T-helper 17 cell (primary cell): Measurements from ENCODE around the gene TBX18. TPM values are rescaled to one million over a fixed set of nuclear protein-coding genes. Genes with fewer than 3 reads are reported as not detected.

ENCODE experiments used
- ATAC-seq: fragments of 150-1000 bp; cut with Tn5 transposase; 2 replicates; pipeline ENCODE4 v1.10.0; 2021; ENCODE audit warnings: mild to moderate bottlenecking, moderate library complexity
- DNase-seq, 3 donors: peaks; one replicate each; pipeline versions ENCODE4 v3.0.0 to v3.0.0-alpha.2; 2020 to 2021
- H3K9me3 ChIP-seq: one replicate; pipeline ENCODE4 v1.7.0; 2013; ENCODE audit warnings: low read length, mild to moderate bottlenecking; ENCODE audit not compliant: control insufficient read depth, poor library complexity, severe bottlenecking
- H3K27ac Mint-ChIP-seq: one replicate; pipeline ENCODE4 v1.8.0; 2022; ENCODE audit warnings: mild to moderate bottlenecking, moderate library complexity, mixed read lengths
- H3K27me3 Mint-ChIP-seq: one replicate; pipeline ENCODE4 v1.8.0; 2022; ENCODE audit warnings: mixed read lengths
- H3K36me3 Mint-ChIP-seq: one replicate; pipeline ENCODE4 v1.8.0; 2022; ENCODE audit warnings: low read depth, mixed read lengths
- H3K4me1 Mint-ChIP-seq: one replicate; pipeline ENCODE4 v1.8.0; 2022; ENCODE audit warnings: mild to moderate bottlenecking, mixed read lengths
- H3K4me3 Mint-ChIP-seq: one replicate; pipeline ENCODE4 v1.8.0; 2022; ENCODE audit warnings: mild to moderate bottlenecking, moderate library complexity, mixed read lengths
- total RNA-seq, 4 donors: library from RNA in 2 of 4; stranded (reverse) in 2 of 4; gene quantifications; one replicate each; pipeline ENCODE4 v1.2.3 and lab custom pipeline; 2022 to 2026

TBX18 gene
- total RNA-seq, 2 donors from 2014 or later = not detected

DNA sequence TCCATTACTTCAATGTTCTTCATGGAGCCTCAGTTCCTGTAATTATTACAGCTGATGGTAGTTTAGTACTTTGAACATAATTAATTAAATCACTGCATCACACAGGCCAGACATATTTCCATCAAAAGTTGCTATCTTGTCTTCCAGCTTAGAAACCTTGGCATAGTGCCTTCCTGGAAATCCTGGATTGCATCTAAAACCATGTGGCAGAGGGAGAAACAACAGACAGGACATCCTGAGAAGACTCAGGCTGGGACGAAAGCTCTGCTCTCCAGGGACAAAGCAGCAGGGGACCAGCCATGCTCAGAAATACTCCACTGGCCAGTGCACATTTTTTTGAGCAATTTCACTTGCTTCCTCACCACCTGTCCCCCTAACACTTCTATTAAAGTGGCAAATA is 55.3 kb downstream of the TBX18 start:
- H3K36me3 Mint-ChIP-seq = no peaks in the 10 kb centered on the region
- ATAC-seq (no peak), DNase-seq (no peak)
- no peaks in the 10 kb centered on the region for H3K27me3 Mint-ChIP-seq
- H3K4me1 Mint-ChIP-seq = no peaks in the 10 kb centered on the region
- no peak overlapping the region for H3K4me3 Mint-ChIP-seq
- no peaks in the 10 kb centered on the region for H3K9me3 ChIP-seq
- no peak overlapping the region for H3K27ac Mint-ChIP-seq

DNA sequence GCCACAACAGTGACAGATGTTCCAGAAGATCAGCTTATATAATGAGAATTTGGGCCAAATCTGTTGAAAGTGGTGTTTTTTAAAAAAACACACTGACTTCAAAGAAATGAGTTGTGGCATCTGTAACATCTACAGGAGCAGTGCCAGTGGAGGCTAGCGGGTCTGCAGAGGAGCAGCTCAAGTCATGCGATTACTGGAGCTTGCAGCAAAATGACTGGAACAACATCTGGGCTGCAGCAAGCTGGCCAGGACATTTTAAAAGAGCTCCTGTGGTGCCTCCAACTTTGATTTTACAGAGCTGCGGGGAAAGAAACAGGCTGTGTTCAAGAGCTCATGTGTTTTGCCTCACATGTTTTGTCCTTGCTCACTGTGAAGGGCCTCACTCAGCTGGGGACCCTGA is 57.2 kb downstream of the TBX18 start:
- no peaks in the 10 kb centered on the region for H3K36me3 Mint-ChIP-seq
- H3K9me3 ChIP-seq = no peaks in the 10 kb centered on the region
- no peak for DNase-seq
- no peaks in the 10 kb centered on the region for H3K27me3 Mint-ChIP-seq
- no peaks in the 10 kb centered on the region for H3K4me1 Mint-ChIP-seq
- no peak overlapping the region for H3K27ac Mint-ChIP-seq
- H3K4me3 Mint-ChIP-seq = no peak overlapping the region
- no peak for ATAC-seq

DNA sequence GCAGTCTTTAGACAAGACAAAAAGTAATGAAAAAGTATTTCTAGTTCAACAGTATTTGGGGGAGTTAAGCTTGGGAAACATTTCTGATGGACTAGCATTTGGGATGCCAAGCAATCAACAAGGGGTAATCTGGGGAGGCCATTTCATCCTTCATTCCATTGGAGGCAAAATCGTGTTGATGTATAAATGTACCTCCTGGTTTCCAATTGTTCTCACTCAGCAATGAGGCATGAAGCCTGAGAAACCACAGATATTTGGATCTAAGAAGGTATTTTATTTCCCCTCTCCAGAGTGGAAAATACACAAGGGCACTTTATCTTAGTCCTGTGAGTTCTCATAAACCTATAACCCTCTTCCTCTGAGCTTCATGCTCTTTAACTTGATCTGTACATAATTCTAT is 68.2 kb downstream of the TBX18 start:
- no peak for ATAC-seq

DNA sequence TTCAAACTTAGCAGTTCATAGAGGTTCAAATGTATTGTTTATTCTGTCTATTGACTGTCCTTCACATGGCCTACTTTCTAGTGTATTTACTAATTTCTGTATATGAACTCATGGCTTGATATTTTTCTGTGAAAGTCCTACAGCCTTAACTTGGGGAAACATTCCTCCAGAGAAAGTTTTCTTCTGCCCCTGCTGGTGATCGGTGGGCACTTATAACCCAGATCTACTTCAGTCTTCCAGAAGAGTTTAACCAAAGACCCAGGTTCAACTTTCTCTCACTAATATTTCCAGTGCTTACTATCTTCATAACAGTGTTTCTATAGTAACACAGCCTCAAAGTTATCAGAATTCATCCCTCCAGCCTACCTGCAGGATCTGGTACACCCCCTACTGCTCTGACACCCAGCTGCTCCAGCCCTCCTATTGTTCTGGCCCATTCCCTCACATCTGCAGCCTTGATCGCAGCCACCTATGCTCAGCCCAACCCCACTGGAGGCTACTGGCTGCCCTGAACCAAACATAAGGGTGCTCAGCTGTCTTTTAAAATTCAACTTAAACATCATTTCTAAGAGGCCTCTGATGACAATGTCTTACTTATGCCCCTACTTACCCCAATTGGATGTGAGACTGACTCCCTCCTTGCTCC is 72.3 kb downstream of the TBX18 start:
- DNase-seq = no peak
- ATAC-seq = no peak
- H3K36me3 Mint-ChIP-seq = no peaks in the 10 kb centered on the region
- no peak overlapping the region for H3K27ac Mint-ChIP-seq
- no peak overlapping the region for H3K4me3 Mint-ChIP-seq
- H3K4me1 Mint-ChIP-seq = no peaks in the 10 kb centered on the region
- H3K9me3 ChIP-seq = no peaks in the 10 kb centered on the region
- H3K27me3 Mint-ChIP-seq = no peaks in the 10 kb centered on the region

More for the DNA sequence above, 68.2 kb downstream of the TBX18 start:
- Mint-ChIP-seq H3K4me3 (no peak overlapping the region), H3K27ac (no peak overlapping the region), H3K4me1 (no peaks in the 10 kb centered on the region), H3K27me3 (no peaks in the 10 kb centered on the region), H3K36me3 (no peaks in the 10 kb centered on the region)
- H3K9me3 ChIP-seq = no peaks in the 10 kb centered on the region
- no peak for DNase-seq

DNA sequence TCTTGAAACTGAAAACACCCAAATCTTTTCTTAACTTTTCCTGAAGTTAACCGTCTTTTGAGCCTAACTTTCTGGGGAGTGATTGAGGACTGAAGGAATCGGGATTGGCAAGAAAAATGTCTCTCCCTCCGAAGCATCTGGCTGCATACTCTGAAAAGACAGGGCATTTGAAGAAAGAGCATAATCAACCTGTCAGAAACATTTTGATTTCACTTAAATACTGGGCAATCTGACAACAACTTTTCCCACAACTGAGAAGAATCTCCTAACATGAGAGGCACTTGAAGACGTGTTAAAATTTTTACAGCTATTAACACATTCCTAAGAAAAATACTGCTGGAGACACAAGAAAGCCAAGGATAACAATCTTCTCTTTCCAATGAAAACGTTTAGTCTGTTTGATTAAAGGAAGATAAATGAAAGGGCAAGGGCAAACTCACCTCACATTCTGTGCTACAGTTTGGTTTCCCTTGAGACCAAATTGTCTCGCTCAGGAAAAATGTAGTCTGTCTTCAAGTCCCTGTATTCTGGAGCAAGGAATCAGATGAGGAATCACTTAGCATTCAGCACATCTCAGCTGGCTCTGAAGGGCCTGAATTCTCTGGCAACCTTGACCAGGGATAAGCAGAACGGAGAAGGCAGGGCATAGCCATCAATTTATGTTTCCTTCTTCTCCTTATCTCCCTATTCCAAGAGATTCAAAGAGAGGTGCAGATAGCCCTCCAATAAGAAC is 76.1 kb downstream of the TBX18 start:
- no peak for DNase-seq
- no peaks in the 10 kb centered on the region for H3K27me3 Mint-ChIP-seq
- no peaks in the 10 kb centered on the region for H3K4me1 Mint-ChIP-seq
- H3K4me3 Mint-ChIP-seq = no peak overlapping the region
- H3K27ac Mint-ChIP-seq = no peak overlapping the region
- no peaks in the 10 kb centered on the region for H3K9me3 ChIP-seq
- no peak for ATAC-seq
- H3K36me3 Mint-ChIP-seq = no peaks in the 10 kb centered on the region

DNA sequence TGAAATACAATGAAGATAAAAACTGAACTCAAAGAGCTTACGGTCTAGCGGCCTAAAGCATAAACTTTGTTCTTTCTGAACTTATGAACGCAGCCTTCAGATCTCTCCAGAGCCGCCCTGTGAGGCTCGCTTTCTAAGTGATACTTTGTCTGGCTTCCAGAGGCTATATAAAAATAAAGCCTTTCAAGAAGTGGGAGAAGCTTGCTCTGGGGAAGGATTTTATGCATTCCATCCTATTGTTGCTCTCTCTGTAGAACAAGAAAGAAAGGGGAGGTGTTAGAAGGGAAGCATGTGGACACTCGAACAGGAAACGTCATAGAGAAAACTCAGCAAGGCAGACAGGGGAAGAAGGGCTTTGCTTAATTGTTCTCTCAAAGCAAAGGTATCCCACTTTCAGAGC is 77.0 kb downstream of the TBX18 start:
- no peak for DNase-seq
- no peak for ATAC-seq
- no peaks in the 10 kb centered on the region for H3K36me3 Mint-ChIP-seq
- H3K4me3 Mint-ChIP-seq = no peak overlapping the region
- no peak overlapping the region for H3K27ac Mint-ChIP-seq
- H3K4me1 Mint-ChIP-seq = no peaks in the 10 kb centered on the region
- H3K27me3 Mint-ChIP-seq = no peaks in the 10 kb centered on the region
- H3K9me3 ChIP-seq = no peaks in the 10 kb centered on the region

DNA sequence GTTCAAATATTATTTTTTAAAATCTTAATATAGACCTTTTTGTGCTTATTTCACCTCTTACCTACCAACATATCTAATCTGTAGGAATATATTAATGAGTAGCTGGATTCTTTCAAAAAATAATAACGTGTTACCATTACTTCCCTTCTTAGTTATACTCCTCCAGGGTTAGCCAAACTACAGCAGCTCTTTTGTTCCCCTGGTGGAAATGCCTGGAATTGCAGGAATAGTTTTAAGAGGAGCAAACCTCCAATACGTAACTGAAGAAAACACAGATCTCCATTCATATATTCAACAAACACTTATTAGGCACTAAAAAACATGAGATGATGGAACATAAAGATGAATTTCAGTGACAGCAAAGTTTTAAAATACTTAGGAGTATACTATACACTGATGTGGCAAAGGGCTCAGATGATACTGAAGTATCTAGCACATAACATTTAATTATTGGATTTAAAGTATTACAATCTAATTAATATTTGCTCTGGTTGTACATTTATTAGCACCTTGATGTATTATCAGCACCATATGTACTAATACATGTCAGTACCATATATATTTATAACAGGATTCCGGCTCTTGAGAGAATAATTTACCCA is 78.3 kb downstream of the TBX18 start:
- Mint-ChIP-seq H3K27ac (no peak overlapping the region), H3K36me3 (no peaks in the 10 kb centered on the region), H3K4me1 (no peaks in the 10 kb centered on the region), H3K4me3 (no peak overlapping the region), H3K27me3 (no peaks in the 10 kb centered on the region)
- ATAC-seq (no peak), DNase-seq (no peak)
- no peaks in the 10 kb centered on the region for H3K9me3 ChIP-seq

DNA sequence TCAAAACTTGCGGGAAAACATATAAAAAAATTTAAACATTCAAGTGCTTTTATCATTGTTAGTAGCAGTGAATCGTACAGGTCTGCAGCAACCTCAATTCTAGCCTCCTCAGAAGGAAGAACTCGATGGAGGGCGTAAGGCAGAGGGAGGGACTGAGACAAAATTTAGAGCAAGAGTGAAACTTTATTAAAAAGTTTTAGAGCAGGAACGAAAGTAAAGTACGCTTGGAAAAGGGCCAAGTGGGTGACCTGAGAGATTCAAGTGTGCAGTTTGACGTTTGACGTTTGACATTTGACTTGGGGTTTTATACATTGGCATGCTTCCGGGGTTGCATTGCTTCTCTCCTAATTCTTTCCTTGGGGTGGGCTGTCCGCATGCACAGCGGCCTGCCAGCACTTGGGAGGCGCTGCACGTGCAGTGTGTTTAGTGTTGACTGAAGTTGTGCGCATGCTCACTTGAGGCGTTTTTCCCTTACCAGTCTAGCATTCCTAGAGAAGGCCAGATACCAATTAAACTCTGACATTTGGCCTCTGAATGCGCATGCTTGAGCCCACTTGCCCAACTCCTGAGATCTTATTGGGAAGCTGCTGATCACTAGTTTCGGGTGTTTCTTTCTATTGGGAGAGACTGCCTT is 82.6 kb downstream of the TBX18 start:
- Mint-ChIP-seq H3K27me3 (no peaks in the 10 kb centered on the region), H3K36me3 (no peaks in the 10 kb centered on the region), H3K4me3 (no peak overlapping the region), H3K27ac (no peak overlapping the region), H3K4me1 (no peaks in the 10 kb centered on the region)
- H3K9me3 ChIP-seq = no peaks in the 10 kb centered on the region
- ATAC-seq (no peak), DNase-seq (no peak)

DNA sequence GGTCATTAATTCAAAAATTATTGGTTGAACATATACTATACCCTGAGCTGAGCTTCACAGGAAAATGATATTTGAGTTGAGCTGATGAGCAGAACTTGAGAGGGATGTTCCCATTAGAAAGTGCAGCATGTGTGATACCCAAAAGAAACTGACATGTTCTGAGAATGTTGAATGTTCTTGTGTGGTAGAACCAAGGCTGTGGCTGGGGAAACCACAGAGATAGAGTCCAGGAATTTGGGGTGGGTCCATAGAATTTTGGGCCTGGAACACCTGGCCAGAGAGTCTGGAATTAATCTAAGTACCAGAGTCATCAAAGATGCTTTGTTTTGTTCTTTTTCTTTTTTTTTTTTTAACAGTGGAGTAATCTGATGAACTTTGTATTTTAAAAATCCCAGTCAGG is 88.7 kb downstream of the TBX18 start:
- DNase-seq (no peak), ATAC-seq (no peak)
- H3K36me3 Mint-ChIP-seq = no peaks in the 10 kb centered on the region
- no peaks in the 10 kb centered on the region for H3K9me3 ChIP-seq
- H3K27ac Mint-ChIP-seq = no peak overlapping the region
- no peaks in the 10 kb centered on the region for H3K27me3 Mint-ChIP-seq
- H3K4me3 Mint-ChIP-seq = no peak overlapping the region
- H3K4me1 Mint-ChIP-seq = no peaks in the 10 kb centered on the region

DNA sequence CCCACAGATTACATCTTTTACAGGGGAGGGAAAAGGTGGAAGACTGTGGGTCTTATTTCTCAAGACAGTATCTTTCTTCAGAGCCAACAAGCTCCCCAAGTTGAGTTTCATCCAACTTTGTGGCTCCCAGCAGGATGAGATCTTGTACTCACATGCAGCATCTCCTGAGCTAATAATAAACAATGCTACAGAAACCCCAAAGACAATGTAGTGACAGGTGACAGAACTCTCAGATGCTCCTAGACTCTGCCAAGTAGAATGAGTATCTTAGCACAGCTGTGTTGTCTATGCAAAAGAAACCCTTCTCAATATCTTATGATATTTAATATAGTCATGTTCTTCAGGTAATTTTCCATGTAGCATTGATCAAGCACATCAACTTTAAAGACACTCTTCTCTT is 90.0 kb downstream of the TBX18 start:
- ATAC-seq = no peak
- no peak for DNase-seq
- no peaks in the 10 kb centered on the region for H3K36me3 Mint-ChIP-seq
- no peaks in the 10 kb centered on the region for H3K9me3 ChIP-seq
- no peaks in the 10 kb centered on the region for H3K4me1 Mint-ChIP-seq
- no peaks in the 10 kb centered on the region for H3K27me3 Mint-ChIP-seq
- H3K27ac Mint-ChIP-seq = no peak overlapping the region
- H3K4me3 Mint-ChIP-seq = no peak overlapping the region

DNA sequence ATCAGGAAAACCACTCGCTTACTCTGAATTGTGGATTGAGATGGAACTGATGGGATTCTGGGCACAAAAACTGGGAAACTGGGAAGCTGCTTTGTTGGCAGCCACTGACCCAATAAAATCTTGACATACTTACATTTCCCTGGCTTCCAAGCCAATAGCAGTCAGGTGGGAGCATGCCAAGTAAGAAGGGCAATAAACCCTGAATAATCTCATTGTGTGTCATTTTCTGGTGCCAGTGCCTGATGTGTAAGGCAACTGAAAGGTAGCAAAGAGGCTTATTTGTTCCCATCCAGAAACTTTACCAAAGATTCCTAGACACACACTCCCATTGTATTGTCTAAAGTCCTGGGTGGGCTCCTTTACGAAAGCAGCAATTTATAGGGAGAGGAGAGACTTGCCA is 93.2 kb downstream of the TBX18 start:
- Mint-ChIP-seq H3K27ac (no peak overlapping the region), H3K4me1 (no peaks in the 10 kb centered on the region), H3K27me3 (no peaks in the 10 kb centered on the region), H3K4me3 (no peak overlapping the region), H3K36me3 (no peaks in the 10 kb centered on the region)
- H3K9me3 ChIP-seq = no peaks in the 10 kb centered on the region
- DNase-seq (no peak), ATAC-seq (no peak)

DNA sequence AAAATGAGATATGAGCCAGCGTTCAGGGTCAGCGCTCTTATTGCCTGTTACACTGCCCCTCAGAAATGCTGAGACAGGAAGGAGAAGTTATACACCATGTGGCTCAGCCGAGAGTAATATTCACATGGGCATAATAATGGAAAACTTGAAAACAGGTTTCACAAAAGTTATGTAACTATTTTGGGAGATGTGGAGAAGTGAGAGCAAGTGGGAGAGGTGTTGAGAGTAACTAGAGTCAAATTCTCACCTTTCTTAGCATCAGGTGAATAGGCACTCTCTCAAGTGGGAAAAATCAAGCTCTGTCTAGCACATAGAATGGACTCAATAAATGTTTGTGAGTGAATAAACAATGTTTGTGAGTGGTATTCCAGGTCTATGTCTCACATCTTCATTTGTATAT is 94.5 kb downstream of the TBX18 start:
- DNase-seq (no peak), ATAC-seq (no peak)
- no peaks in the 10 kb centered on the region for H3K27me3 Mint-ChIP-seq
- no peak overlapping the region for H3K4me3 Mint-ChIP-seq
- no peaks in the 10 kb centered on the region for H3K9me3 ChIP-seq
- H3K36me3 Mint-ChIP-seq = no peaks in the 10 kb centered on the region
- no peak overlapping the region for H3K27ac Mint-ChIP-seq
- H3K4me1 Mint-ChIP-seq = no peaks in the 10 kb centered on the region

DNA sequence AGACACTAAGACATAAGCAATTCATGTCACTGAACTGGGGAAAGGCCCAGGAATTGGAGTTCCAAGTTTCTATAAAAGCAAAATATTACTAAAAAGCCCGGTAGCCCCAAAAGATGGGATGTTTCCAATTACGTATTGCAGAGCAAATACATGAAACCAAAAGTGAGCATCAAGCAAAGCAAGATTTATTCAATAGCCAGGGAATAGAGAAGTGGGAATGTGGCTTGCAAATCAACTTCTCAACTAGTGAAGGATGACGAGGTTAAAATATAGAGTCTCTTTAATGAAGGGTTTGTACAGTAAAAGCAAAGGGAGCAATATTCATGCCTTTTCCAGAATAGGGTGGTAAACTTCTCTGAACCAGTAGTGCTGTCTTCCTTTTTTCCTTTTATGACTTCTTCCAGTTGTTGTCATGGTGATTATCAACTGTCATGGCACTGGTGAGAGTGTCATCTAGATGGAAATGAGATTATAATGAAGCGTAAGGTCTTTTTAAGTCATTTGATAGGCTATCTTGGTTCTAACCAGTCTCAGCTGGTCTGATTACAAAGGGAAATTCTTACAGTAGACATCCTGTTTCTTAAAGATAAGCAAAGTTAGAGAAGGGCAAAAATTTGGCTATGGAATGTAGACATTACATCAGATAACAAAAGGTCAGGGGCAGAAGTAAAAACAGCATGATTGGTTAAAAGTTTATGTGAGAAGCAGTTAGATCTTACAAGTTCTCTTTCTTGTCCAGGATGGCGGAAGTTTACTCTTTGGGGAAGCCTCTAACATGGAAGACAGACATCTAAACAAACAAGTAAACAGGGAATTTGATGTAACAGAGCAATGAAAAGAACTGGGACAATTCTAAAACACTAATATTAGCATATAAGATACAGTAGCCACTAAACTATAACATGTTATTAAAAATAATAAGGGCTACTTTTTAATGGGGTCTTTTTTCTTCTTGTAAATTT is 96.9 kb downstream of the TBX18 start:
- Mint-ChIP-seq H3K4me1 (no peaks in the 10 kb centered on the region), H3K36me3 (no peaks in the 10 kb centered on the region), H3K27ac (no peak overlapping the region), H3K4me3 (no peak overlapping the region), H3K27me3 (no peaks in the 10 kb centered on the region)
- ATAC-seq = no peak
- H3K9me3 ChIP-seq = no peaks in the 10 kb centered on the region
- no peak for DNase-seq
